Fibroblast of lung (primary cell): ENCODE results near the gene ADAR. TPM values are rescaled to one million over a fixed set of nuclear protein-coding genes. Genes with fewer than 3 reads are reported as not detected.

Experiments
- DNase-seq, 2 donors: peaks; one replicate each; pipeline versions ENCODE4 v3.0.0 to v3.0.0-alpha.2; 2010; ENCODE audit warnings: low read depth in 2 of 2
- H2AFZ ChIP-seq: 2 replicates; pipeline ENCODE4 v1.5.1; 2012; ENCODE audit warnings: low read length, control low read depth, inconsistent platforms
- H3K27ac ChIP-seq: 2 replicates; pipeline ENCODE4 v1.5.1; 2011; ENCODE audit warnings: low read length, control low read depth; ENCODE audit not compliant: insufficient read depth
- H3K27me3 ChIP-seq: 2 replicates; pipeline ENCODE4 v1.5.1; 2011; ENCODE audit warnings: mild to moderate bottlenecking, low read length; ENCODE audit not compliant: control insufficient read depth, insufficient read depth
- H3K36me3 ChIP-seq: 2 replicates; pipeline ENCODE4 v1.5.1; 2011; ENCODE audit warnings: low read length; ENCODE audit not compliant: control insufficient read depth, insufficient read depth
- H3K4me1 ChIP-seq: 2 replicates; pipeline ENCODE4 v1.5.1; 2011; ENCODE audit warnings: low read length; ENCODE audit not compliant: control insufficient read depth, insufficient read depth; ENCODE audit errors: extremely low read depth
- H3K4me2 ChIP-seq: 2 replicates; pipeline ENCODE4 v1.5.1; 2011; ENCODE audit warnings: low read length, control low read depth; ENCODE audit not compliant: insufficient read depth; ENCODE audit errors: extremely low read depth
- H3K4me3 ChIP-seq, 4 experiments: fragments of 200-600 bp in 1 of 4; sonication (generic) in 1 of 4; replicated peaks in 1 of 4; 2 replicates each; pipeline ENCODE4 v1.5.1; 2011 to 2016; ENCODE audit warnings: low read length in 4 of 4, low read depth in 3 of 4, mild to moderate bottlenecking in 3 of 4, control low read depth in 2 of 4, inconsistent platforms in 1 of 4, mixed read lengths in 1 of 4; ENCODE audit not compliant: insufficient read depth in 1 of 4; ENCODE audit errors: control extremely low read depth in 1 of 4
- H3K79me2 ChIP-seq: 2 replicates; pipeline ENCODE4 v1.5.1; 2012; ENCODE audit warnings: mild to moderate bottlenecking, low read length, inconsistent platforms; ENCODE audit not compliant: control insufficient read depth, insufficient read depth
- H3K9ac ChIP-seq: 2 replicates; pipeline ENCODE4 v1.5.1; 2011; ENCODE audit warnings: mild to moderate bottlenecking, low read length, control low read depth; ENCODE audit not compliant: insufficient read depth
- H3K9me3 ChIP-seq: 2 replicates; pipeline ENCODE4 v1.5.1; 2012; ENCODE audit warnings: low read depth, low read length; ENCODE audit not compliant: control insufficient read depth, insufficient read depth
- H4K20me1 ChIP-seq: 2 replicates; pipeline ENCODE4 v1.5.1; 2011; ENCODE audit warnings: low read length; ENCODE audit not compliant: control insufficient read depth, insufficient read depth; ENCODE audit errors: extremely low read depth
- CTCF ChIP-seq, 2 donors: IDR thresholded peaks in 1 of 2; conservative IDR thresholded peaks in 1 of 2; 1 replicate in 1 of 2; 2 replicates in 1 of 2; pipeline ENCODE4 v1.5.1; 2011 to 2012; ENCODE audit warnings: low read length in 2 of 2, control low read depth in 1 of 2, inconsistent platforms in 1 of 2, low read depth in 1 of 2, mild to moderate bottlenecking in 1 of 2
- EZH2 ChIP-seq: IDR thresholded peaks from 2 replicates; pipeline ENCODE4 v1.5.1; 2012; ENCODE audit warnings: low read length, control low read depth, mild to moderate bottlenecking; ENCODE audit errors: missing control alignments
- polyA plus RNA-seq, 2 donors: library from polyadenylated mRNA; depleted of rRNA in 1 of 2; stranded (reverse) in 1 of 2; unstranded in 1 of 2; fragments of >200 nt; gene quantifications; 2 replicates each; pipeline ENCODE4 v1.2.1, GENCODE V29; 2011 to 2012; ENCODE audit warnings: missing spikeins in 1 of 2
- total RNA-seq: library from RNA; depleted of rRNA; stranded (reverse); fragments of >200 nt; gene quantifications from 2 replicates; pipeline ENCODE4 v1.2.1, GENCODE V29; 2014

ADAR gene
- total and polyA plus RNA-seq, 2 donors (not counting 1 experiment from before 2014, with no cell fraction given), result 98.4 to 140 TPM

GRCh38 chr1:154603317-154603716 is 4.7 kb downstream of the ADAR start:
- H3K9me3 ChIP-seq, result no peaks in the 10 kb centered on the region
- no peak for TF ChIP-seq EZH2
- no peak overlapping the region for H2AFZ ChIP-seq
- H3K9ac ChIP-seq, result no peak overlapping the region
- H3K4me3 ChIP-seq, result no peak overlapping the region
- no peak for DNase-seq
- peaks cover 3% of the 10 kb centered on the region for H4K20me1 ChIP-seq
- no peak overlapping the region for H3K27ac ChIP-seq
- peaks cover 11% of the 10 kb centered on the region for H3K36me3 ChIP-seq
- peaks cover 80% of the 10 kb centered on the region for H3K79me2 ChIP-seq
- H3K4me2 ChIP-seq, result no peak overlapping the region
- H3K27me3 ChIP-seq, result no peaks in the 10 kb centered on the region
- H3K4me1 ChIP-seq, result peaks cover 2% of the 10 kb centered on the region

GRCh38 chr1:154599658-154600057 is 8.3 kb downstream of the ADAR start:
- H3K9ac ChIP-seq, result no peak overlapping the region
- no peaks in the 10 kb centered on the region for H3K9me3 ChIP-seq
- TF ChIP-seq EZH2, result no peak
- no peak for TF ChIP-seq CTCF (conservative IDR thresholded peaks at IDR 0.05 in 1 of 2, IDR thresholded peaks at IDR 0.05 in 1 of 2; ENCODE audit: low read depth in 1 of 2, low read length in 2 of 2)
- peaks cover 49% of the 10 kb centered on the region for H3K79me2 ChIP-seq
- no peak overlapping the region for H3K4me2 ChIP-seq
- H3K27me3 ChIP-seq, result no peaks in the 10 kb centered on the region
- peaks cover 26% of the 10 kb centered on the region for H3K36me3 ChIP-seq
- H3K4me3 ChIP-seq, result no peak overlapping the region
- H3K27ac ChIP-seq, result no peak overlapping the region
- H2AFZ ChIP-seq, result no peak overlapping the region
- peak in 1 of 2 donors; percentile 58 for DNase-seq
- peaks cover 3% of the 10 kb centered on the region for H4K20me1 ChIP-seq
- peaks cover 2% of the 10 kb centered on the region for H3K4me1 ChIP-seq

GRCh38 chr1:154598871-154599635 is 8.9 kb downstream of the ADAR start:
- H3K4me1 ChIP-seq, result peaks cover 2% of the 10 kb centered on the region
- peaks cover 43% of the 10 kb centered on the region for H3K79me2 ChIP-seq
- no peak overlapping the region for H3K27ac ChIP-seq
- no peak overlapping the region for H2AFZ ChIP-seq
- no peaks in the 10 kb centered on the region for H3K9me3 ChIP-seq
- TF ChIP-seq EZH2, result no peak
- H3K9ac ChIP-seq, result no peak overlapping the region
- peak in 1 of 2 donors; percentile 53 for DNase-seq
- no peak overlapping the region for H3K4me3 ChIP-seq
- no peaks in the 10 kb centered on the region for H3K27me3 ChIP-seq
- peaks cover 3% of the 10 kb centered on the region for H4K20me1 ChIP-seq
- H3K36me3 ChIP-seq, result peaks cover 26% of the 10 kb centered on the region
- no peak overlapping the region for H3K4me2 ChIP-seq

GRCh38 chr1:154595621-154596020 is 12.4 kb downstream of the ADAR start:
- Histone ChIP-seq H3K4me1 (peaks cover 2% of the 10 kb centered on the region), H3K27me3 (no peaks in the 10 kb centered on the region), H3K36me3 (peaks cover 15% of the 10 kb centered on the region), H3K4me3 (no peak overlapping the region), H3K9me3 (no peaks in the 10 kb centered on the region), H3K79me2 (peaks cover 9% of the 10 kb centered on the region), H4K20me1 (no peaks in the 10 kb centered on the region), H3K9ac (no peak overlapping the region), H3K27ac (no peak overlapping the region), H3K4me2 (no peak overlapping the region), H2AFZ (no peak overlapping the region)
- TF ChIP-seq CTCF (conservative IDR thresholded peaks at IDR 0.05 in 1 of 2, IDR thresholded peaks at IDR 0.05 in 1 of 2; ENCODE audit: low read depth in 1 of 2, low read length in 2 of 2) (no peak), EZH2 (no peak)
- peak in 1 of 2 donors; percentile 58 for DNase-seq
